LNCAP (cell line): ENCODE measurements around the gene LRFN2.

Experiments used
- TF ChIP-seq, protein P1 (sequence below): fragments of 450-650 bp; IDR thresholded peaks from 2 replicates; pipeline ENCODE4 v1.5.1; 2017; ENCODE audit warnings: mild to moderate bottlenecking

Gene LRFN2

DNA sequence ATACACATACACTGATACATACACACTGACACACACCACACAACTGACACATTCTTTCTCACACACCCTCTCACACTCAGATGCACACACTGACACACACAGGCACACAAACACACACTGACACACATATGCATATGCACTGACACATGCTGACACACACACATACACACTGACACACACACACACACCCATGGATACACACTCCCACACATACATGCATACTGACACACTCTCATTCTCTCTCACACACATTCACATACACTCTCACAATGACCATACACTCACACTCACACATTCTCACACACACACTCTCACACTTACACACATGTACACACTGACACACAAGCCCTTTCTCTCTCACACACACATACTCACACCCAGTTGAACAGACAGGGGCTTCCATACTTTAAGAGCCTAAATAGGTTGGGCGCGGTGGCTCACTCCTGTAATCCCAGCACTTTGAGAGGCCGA, 236.4 kb downstream of the LRFN2 start:
- TF ChIP-seq, protein P1, sequence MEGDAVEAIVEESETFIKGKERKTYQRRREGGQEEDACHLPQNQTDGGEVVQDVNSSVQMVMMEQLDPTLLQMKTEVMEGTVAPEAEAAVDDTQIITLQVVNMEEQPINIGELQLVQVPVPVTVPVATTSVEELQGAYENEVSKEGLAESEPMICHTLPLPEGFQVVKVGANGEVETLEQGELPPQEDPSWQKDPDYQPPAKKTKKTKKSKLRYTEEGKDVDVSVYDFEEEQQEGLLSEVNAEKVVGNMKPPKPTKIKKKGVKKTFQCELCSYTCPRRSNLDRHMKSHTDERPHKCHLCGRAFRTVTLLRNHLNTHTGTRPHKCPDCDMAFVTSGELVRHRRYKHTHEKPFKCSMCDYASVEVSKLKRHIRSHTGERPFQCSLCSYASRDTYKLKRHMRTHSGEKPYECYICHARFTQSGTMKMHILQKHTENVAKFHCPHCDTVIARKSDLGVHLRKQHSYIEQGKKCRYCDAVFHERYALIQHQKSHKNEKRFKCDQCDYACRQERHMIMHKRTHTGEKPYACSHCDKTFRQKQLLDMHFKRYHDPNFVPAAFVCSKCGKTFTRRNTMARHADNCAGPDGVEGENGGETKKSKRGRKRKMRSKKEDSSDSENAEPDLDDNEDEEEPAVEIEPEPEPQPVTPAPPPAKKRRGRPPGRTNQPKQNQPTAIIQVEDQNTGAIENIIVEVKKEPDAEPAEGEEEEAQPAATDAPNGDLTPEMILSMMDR, result no peak

DNA sequence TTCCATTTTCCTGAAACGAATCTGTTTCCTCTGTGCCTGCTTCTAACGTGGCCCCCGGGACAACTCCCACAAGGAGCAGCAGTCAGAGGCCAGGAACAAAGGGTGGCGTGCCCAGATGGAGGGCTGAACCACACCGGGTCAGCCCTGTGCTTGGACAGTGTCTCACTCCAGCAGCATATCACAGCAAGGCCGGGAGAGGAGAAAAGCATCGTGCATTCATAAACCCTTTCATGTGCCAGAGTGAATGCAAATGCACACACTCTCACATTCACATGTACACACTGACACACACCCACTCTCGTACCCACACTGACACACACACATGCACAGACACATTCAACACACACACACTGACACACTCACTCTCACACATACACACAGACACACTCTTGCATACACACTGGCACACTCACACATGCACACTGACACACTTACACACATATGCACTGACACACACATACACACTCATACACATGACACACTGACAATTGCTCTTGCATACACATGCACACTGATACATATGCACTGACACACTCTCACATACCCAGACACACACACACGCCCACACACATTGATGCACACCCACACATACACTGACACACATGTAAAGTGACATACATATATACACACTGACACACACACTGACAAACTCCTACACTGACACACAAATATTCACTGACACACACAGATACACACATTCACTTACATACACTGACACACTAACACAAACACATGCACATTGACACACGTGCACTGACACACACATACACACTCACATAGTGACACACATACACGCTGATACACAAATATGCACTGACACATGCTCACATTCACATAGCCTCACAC, 237.0 kb downstream of the LRFN2 start:
- TF ChIP-seq, protein P1, result no peak

DNA sequence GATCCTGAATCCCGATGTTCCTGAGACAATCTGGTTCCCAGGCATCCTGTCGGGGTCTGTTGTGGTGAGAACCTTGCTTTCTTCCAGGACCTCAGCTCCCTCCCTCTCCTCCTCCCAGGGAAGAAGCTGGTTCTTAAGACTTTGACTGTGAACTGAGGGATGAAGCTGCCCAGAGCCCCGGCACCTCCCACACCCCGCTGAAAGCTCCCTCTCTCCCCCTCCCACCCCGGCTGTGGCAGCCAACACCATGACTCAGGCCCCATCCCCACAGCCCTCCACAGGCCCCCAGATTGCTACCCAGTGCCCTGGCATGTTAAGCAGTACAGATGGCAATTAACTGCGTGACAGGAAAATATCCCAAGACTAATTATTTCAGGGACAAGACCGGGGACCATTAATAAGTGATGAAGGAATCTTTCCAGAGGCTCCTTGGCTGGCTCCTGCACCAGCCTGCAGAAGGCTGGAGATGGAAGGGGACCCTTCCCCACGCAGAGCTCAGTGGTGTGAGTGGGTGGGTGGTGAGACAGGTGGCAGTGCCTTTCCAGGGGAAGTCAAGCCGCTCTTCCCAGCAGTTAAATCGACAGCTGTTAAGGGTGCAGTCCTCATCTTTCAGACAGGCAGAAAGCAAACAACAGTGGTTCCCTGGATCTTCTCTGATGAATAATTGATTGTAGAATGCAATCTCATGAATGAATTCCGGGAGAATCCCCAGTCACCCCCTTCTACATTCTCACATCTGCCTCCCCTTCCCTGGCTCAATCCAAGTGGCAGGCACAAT, 237.9 kb downstream of the LRFN2 start:
- TF ChIP-seq, protein P1, result no peak

DNA sequence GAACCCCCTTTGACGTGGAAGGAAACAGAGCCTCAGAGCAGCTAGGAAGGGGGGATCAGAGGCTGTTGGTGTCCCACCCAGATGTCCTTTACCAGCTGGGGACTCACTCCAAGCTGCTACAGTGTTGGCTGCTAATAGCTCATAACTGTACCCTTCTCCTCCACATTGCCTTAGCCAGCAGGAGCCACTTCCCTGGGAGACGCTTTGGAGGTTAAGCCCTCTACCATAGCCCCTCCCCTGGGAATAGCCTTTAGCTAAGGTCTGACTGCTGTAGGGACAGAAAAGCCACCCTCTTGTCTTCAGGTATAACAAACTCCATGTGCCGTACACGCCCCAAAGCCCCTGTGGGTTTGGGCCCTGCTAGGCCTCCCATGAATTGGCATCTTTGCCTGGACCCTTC, 238.6 kb downstream of the LRFN2 start:
- TF ChIP-seq, protein P1, result no peak

DNA sequence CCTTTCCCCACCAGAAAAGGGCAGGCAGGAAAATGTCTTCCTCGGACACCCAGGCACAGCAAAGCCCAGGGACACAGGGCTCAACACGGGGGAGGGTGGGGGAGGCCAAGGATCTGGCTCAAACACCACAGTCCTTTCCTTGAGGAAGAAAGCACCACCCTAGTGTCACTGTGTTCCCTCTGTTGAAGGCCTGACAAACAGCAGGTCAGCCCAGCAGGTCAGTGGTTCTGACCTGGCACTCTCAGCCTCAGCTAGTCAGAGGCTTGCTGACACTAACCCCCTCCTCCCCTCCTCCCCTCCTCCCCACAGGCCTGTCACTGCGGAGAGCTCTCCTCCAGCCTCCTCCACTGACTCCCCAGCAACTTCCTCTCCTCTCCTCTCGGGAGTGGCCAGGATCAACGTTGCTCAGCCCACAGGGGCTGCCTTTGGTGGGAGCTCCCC, 239.6 kb downstream of the LRFN2 start:
- TF ChIP-seq, protein P1, result no peak

DNA sequence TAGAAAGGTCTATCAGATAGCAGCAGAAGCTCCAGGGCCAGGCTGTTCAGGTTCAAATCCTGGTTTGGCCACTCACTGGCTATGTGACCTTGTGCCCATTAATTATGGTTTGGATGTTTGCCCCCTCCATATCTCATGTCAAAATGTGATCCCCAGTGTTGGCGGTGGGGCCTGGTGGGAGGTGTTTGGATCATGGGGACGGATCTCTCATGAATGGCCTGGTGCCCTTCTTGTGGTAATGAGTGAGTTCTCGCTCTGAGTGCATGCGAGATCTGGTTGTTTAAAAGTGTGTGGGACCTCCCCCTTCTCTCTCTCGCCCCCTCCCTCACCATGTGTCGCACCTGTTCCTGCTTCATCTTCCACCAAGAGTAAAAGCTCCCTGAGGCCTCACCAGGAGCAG, 240.9 kb downstream of the LRFN2 start:
- TF ChIP-seq, protein P1, result no peak

DNA sequence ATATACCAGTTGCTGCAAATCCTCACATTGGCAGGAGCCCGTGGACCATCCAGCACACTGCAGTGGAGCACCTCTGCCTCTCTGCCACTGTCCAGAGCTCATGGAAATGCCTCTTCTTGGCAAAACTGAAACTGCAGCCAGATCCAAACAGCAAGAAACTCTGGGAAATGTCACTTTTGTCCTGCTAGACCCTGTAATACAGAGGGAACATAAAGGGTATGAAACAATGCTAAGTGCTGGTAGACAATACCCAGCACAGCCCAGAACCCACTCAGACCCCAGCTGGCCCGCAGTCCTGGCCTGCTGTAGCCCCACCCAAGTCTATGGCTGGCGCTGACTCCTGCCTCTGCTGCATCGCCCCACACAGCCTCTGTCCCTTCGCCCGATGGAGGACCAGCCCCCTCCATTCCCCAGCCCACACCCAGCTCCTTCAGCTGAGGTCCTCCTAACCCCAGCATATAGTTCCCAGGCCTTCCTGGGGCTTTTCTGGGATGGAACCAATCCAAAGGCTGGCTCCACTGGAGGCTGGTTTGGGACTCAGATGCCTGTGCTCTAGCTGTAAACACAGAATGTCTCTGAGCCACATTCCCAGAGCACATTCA, 242.5 kb downstream of the LRFN2 start:
- TF ChIP-seq, protein P1, result no peak
